Measurements from ENCODE around the gene OTP.

The OTP gene

DNA sequence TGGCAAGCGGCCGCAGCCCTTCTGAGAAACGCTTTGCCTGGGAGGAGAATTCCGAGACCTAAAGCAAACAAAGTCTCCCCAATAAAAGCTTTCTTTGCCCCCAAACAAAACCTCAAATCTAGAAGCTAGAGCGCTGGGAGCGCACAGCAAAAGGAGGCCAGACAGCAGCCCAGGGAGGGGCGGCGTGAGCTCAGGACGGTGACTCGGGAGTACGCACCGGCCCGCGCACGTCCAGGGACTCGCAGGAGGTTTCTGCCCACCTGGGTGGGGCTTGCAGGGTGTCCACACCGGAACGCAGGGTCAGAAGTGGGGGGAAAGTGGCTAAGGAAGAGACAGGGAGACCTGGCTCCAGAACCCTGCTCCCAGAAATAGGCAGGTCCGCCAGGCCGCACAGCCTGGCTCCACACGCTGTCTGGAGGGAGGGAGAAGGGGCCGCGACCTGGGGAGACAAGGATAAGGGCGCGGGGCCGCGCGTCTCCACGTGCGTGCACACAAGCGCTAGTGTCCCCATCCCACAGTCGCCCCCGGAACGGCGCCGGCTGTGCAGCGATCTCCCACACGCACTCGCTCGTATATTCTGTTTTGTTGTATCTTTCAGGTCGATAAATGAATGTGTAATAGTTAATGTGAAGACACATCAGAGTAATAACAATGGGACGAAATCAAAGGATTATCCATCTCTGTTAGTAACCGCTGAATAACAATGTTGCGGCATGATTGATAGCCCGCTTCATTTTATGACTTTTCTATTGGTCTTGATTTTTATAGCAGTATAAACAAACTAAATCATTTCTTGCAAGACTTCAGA is 2.3 kb upstream of the OTP start:
- DNase-seq (ENCODE audit: low read depth, low spot score), result no peak

DNA sequence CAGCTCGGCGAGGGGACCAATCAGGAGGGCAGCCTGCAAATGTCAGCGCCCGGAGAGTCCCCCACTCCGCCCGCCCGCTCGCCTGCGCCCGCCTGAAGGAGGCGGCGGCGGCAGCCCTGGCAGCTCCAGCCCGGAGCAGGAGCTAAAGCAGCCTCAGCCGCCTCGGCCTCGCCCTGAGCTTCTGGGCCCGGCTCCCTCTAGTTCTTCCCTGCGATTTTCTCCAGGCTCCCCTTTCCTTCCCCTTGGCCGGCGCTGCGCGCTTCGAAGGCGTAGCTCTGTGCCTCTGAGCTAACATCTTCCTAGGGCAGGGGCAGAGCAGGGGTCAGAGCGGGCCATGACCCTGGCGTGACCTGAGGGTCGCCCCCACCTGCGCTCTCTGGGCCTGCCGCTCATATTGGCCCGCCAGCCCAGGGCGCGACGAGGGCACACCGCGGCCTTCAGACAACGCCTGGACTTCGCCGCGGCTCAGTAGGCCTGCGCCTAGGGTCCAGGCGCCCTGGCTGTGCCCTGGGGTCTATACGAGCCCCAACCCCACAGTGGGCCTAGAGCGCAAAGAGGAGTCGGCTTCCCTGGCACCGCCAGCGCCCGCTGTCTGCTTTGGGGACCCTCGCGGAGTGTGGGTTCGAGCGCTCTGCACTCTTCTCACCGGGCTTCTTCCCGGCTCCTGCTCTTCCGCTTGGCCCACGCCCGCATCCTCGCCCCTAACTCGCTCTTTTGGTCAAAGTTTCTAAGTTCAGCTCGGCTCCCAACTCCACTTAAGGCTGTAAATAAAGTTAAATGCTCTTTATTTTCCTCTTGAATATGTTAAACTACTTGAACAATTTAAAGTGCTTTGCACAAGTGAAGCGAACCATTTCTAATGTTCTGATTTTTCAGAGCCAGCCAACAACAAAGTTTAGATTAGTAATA is 504 bp upstream of the OTP start:
- DNase-seq (ENCODE audit: low read depth, low spot score), result no peak

GRCh38 chr5:77637170-77637997 is 1.1 kb downstream of the OTP start:
- no peak for DNase-seq (ENCODE audit: low read depth, low spot score)

DNA sequence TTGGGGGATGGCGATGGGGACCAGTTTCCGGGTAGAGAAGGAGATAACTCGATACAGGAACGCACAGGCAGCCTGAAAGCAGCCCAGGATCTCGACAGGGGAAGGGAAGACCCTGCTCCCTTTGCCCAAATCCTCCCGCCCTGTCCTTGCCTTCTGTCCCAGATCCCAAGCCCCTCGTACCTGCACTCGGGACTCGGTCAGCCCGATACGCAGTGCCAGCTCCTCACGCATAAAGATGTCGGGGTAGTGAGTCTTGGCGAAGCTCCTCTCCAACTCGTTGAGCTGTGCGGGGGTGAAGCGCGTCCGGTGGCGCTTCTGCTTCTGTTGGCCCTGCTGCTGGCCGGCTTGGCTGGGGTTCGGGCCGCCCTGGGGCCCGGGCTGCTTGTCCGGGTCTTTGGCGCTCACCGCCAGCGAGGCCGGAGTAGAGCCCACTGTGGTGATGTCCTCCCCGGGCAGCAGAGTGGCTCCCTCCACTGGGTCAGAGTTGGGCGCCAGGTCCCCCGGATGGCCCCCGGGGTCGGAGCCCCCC is 1.8 kb downstream of the OTP start:
- no peak for DNase-seq (ENCODE audit: low read depth, low spot score)

GRCh38 chr5:77635917-77636640 is 2.4 kb downstream of the OTP start:
- no peak for DNase-seq (ENCODE audit: low read depth, low spot score)

GRCh38 chr5:77635067-77635916 is 3.2 kb downstream of the OTP start:
- no peak for DNase-seq (ENCODE audit: low read depth, low spot score)

GRCh38 chr5:77633709-77634108 is 4.8 kb downstream of the OTP start:
- no peak for DNase-seq (ENCODE audit: low read depth, low spot score)

DNA sequence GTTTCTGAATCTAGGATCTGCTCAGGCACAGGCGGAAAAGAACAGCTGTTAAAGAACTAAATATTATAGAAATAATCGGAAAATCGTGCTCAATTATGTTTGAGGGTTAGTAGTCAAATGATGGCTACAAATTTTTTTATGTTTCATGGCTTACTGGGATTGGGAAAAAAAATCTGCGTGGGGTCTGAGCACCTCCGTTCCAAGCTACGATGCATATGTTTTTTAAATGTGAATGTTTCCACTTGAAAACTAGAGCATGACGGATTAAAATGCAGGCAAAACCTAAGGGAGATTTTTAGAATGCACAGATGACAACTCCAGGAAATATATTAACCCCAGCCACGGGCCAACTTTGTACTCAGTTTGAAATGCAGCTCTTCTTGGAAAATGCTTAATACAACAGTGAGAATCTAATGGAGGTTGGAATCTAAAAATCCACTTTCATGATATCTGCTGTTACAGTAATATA is 5.3 kb downstream of the OTP start:
- no peak for DNase-seq (ENCODE audit: low read depth, low spot score)

DNA sequence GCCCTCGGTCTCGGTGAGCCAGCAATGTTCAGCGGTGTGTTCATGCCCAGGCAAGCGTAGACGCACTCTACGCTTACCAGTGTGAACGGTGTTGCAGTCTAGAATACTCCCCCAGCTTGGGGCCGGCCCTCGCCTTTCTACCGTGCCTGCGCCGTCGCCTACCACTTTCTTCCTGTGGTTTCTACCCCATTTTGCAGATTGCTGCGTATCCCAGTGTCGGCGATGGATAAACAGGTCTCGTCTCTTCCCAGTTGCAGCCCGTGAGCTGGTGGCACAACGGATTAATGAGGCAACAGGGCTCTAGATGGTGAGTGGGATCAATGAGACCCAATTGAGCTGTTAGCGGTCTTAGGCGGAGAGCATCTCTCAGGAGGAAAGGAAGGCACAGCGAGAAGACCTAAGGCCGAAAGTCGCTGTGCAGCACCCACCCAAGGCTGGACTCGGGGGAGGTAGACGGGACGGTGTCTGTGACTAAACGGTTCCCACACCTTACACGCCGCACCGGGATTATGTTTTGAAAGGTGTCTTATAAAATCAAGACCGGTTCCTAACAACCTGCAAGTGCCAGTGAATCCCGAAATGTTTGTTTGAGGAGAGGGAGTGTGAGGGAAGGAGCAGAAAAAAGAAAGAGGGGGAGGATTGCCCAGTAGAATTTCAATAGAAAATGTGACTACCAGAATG is 5.8 kb downstream of the OTP start:
- no peak for DNase-seq (ENCODE audit: low read depth, low spot score)

- no peak for DNase-seq (ENCODE audit: low read depth, low spot score)
These were observed 8.3 kb downstream of the OTP start for GRCh38 chr5:77630114-77630680.

GRCh38 chr5:77629509-77630113 is 8.9 kb downstream of the OTP start:
- no peak for DNase-seq (ENCODE audit: low read depth, low spot score)

DNA sequence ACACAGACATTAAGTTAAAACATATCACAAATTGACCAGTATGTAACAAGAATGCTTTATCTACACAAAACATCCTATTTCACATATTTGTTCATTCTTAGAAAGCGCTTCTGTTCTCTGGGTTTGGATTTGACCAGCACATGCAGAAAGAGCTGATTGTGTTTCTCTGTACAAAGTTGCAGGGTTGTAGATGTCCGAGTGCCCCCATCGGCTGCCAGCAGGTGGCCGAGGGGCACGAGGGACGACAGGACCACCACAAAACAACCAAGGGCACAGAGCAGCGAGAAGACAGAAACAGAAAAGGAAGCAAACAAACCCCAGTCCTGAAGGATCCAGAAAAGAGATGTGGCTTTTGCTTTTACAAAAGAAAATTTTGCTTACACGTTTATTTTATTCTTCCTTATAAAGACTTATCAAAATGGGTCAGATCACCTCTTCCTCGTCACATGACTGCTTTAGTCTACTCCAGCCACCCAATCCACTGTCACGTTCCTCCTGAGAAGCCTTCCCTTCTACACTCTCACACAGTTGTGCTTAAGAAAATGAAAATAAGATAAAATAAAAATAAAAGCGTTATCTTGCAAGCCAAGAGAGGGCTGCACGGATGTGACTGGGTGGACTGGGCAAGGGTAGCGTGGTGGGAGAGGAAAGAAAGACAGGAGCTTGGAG is 9.5 kb downstream of the OTP start:
- no peak for DNase-seq (ENCODE audit: low read depth, low spot score)

- no peak for DNase-seq (ENCODE audit: low read depth, low spot score)
These were observed 10.4 kb downstream of the OTP start for GRCh38 chr5:77627869-77628674.

DNA sequence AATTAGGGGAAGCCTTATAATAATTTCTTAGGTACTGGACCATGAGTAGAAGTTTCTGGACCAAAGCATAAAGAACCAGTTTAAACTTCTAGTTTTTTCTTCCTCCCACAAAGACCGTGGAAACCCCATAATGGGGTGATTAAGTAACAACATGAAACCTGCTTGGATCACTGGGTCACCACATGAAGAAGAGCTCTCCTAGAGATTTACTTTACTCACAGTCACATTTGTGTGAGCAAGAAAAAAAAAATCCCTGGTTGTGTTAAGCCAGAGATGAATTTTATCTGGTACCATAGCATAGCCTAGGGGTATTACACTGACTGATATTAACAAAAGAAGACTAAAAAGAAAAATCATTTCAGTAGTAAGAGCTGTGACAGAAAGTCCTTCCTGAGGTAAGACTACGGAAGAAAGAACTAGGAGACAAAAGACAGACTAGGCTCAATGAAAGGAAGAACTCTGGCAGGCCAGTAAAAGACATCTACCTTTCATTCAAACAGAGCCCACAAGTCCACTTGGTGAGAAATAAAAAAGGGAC is 15.2 kb downstream of the OTP start:
- DNase-seq (ENCODE audit: low read depth, low spot score), result no peak

DNA sequence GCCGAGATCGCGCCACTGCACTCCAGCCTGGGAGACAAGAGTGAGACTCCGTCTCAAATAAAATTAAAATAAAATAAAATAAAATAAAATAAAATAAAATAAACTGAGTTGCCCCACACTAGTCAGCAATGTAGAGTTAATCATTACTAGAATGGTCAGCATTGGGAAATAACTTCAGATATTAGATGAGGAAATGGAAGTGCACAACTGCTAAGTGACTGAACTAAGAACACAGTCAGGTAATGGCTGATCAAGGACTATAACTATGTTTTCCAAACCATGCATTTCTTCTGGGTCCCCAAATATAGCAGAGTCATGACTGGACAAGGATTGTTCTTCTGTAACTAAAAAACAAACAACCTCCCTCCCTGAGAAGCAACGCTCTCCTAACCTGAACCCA is 17.1 kb downstream of the OTP start:
- no peak for DNase-seq (ENCODE audit: low read depth, low spot score)

DNA sequence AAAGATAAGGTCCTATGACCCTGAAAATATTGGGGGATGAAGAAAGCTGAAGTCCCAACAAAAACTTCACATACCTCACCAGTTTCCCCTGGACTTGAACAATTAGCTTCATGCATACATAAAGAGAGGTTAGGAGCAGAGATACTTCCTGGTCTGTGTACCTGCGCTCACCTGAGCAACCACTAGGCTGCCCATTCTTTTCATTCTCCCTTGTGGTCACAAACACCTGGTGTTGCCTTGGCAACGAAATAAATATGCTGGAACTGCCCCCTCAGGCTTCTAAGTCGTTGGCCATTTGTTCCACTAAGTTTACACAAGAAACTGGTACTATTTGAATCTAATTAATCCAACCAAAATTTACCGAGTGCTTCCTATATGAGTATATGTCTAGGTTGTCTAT is 18.1 kb downstream of the OTP start:
- no peak for DNase-seq (ENCODE audit: low read depth, low spot score)

- DNase-seq (ENCODE audit: low read depth, low spot score), result no peak
These were observed 21.6 kb downstream of the OTP start for GRCh38 chr5:77616920-77617319.
